ENCODE measurements around the gene HCRTR1. TPM values are rescaled to one million over a fixed set of nuclear protein-coding genes. Genes with fewer than 3 reads are reported as not detected.

The HCRTR1 gene
- total RNA-seq, 2 donors from 2014 or later = not detected

DNA sequence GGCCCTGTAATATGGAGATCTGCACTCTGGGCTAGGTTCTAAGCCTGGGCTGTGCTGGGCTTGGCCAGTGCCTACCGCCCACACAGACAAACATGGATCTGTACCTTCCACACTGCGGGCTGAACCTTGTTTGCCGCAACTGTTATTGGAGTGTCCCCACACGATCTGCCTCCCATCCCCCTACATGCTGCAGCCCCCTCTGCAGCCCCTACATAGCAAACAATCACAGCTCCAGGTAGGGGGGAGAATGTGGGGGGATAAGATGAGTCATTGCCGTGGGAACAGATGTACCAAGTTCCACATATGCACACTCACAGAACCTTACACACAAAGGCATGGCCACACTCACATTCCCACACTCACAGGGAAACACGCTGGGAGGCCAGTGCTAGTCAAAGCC, 2.1 kb upstream of the HCRTR1 start:
- DNase-seq (ENCODE audit: low spot score) = no peak
- Histone ChIP-seq H3K27ac (no peak overlapping the region), H3K4me1 (ENCODE audit: control insufficient read depth in 1 of 2, low read depth in 2 of 2) (peaks cover 14 to 36% of the 10 kb centered on the region in 2 donors), H3K4me3 (no peak overlapping the region), H3K9me3 (no peaks in the 10 kb centered on the region), H3K27me3 (replicated peaks; ENCODE audit: insufficient read depth) (no peaks in the 10 kb centered on the region), H3K36me3 (no peaks in the 10 kb centered on the region)
- TF ChIP-seq, protein P1, sequence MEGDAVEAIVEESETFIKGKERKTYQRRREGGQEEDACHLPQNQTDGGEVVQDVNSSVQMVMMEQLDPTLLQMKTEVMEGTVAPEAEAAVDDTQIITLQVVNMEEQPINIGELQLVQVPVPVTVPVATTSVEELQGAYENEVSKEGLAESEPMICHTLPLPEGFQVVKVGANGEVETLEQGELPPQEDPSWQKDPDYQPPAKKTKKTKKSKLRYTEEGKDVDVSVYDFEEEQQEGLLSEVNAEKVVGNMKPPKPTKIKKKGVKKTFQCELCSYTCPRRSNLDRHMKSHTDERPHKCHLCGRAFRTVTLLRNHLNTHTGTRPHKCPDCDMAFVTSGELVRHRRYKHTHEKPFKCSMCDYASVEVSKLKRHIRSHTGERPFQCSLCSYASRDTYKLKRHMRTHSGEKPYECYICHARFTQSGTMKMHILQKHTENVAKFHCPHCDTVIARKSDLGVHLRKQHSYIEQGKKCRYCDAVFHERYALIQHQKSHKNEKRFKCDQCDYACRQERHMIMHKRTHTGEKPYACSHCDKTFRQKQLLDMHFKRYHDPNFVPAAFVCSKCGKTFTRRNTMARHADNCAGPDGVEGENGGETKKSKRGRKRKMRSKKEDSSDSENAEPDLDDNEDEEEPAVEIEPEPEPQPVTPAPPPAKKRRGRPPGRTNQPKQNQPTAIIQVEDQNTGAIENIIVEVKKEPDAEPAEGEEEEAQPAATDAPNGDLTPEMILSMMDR (IDR thresholded peaks at IDR 0.05) = no peak
- ATAC-seq (ENCODE audit: insufficient number of reproducible peaks, low FRiP score, low read depth) = no peak

DNA sequence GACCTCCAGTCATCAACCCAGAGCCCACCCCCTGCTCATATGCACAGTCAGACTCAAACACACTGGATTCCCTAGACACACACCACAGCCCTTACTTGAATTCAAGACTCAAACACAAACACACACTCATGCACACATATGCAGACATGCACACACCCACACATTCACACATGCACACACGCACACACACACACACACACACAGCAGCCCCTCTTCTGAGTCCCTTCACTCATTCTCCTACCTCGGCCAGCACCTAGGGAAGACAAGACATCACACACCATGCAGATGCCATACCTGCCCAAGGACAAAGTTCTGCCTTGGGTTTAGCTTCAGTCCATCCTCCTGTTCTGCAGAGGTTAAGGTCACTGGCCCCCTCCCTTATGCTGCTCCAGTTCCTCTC, 1.6 kb upstream of the HCRTR1 start:
- ATAC-seq (ENCODE audit: insufficient number of reproducible peaks, low FRiP score, low read depth) (no peak), DNase-seq (ENCODE audit: low spot score) (no peak)
- no peaks in the 10 kb centered on the region for H3K27me3 ChIP-seq (replicated peaks; ENCODE audit: insufficient read depth)
- no peaks in the 10 kb centered on the region for H3K9me3 ChIP-seq
- no peak overlapping the region for H3K27ac ChIP-seq
- TF ChIP-seq, protein P1 (IDR thresholded peaks at IDR 0.05) = no peak
- H3K4me1 ChIP-seq (ENCODE audit: control insufficient read depth in 1 of 2, low read depth in 2 of 2) = peaks cover 14 to 36% of the 10 kb centered on the region in 2 donors
- no peaks in the 10 kb centered on the region for H3K36me3 ChIP-seq
- H3K4me3 ChIP-seq = no peak overlapping the region

- no peak overlapping the region for H3K27ac ChIP-seq
- no peak for ATAC-seq (ENCODE audit: insufficient number of reproducible peaks, low FRiP score, low read depth)
- no peak for DNase-seq (ENCODE audit: low spot score)
- no peaks in the 10 kb centered on the region for H3K9me3 ChIP-seq
- no peaks in the 10 kb centered on the region for H3K27me3 ChIP-seq (replicated peaks; ENCODE audit: insufficient read depth)
- no peaks in the 10 kb centered on the region for H3K36me3 ChIP-seq
- H3K4me1 ChIP-seq (ENCODE audit: control insufficient read depth in 1 of 2, low read depth in 2 of 2) = peaks cover 14 to 50% of the 10 kb centered on the region in 2 donors
- TF ChIP-seq, protein P1 (IDR thresholded peaks at IDR 0.05) = peak; percentile 88
- H3K4me3 ChIP-seq = peak overlapping the region; percentile 78
Observed at GRCh38 chr1:31617916-31618746, 642 bp downstream of the HCRTR1 start.

GRCh38 chr1:31618916-31619846, 1.7 kb downstream of the HCRTR1 start:
- Histone ChIP-seq H3K27ac (no peak overlapping the region), H3K36me3 (no peaks in the 10 kb centered on the region), H3K4me1 (ENCODE audit: control insufficient read depth in 1 of 2, low read depth in 2 of 2) (peaks cover 12 to 43% of the 10 kb centered on the region in 2 donors), H3K4me3 (no peak overlapping the region), H3K27me3 (replicated peaks; ENCODE audit: insufficient read depth) (no peaks in the 10 kb centered on the region), H3K9me3 (no peaks in the 10 kb centered on the region)
- DNase-seq (ENCODE audit: low spot score) (no peak), ATAC-seq (ENCODE audit: insufficient number of reproducible peaks, low FRiP score, low read depth) (no peak)
- TF ChIP-seq, protein P1 (IDR thresholded peaks at IDR 0.05) = no peak
